NCI-H82 treated with DMSO at 0.1 percent for 48 hours (cell line): ENCODE data around the gene NYAP1.
"Not testable (repeated sequence)": the region's sequence is repeated elsewhere in the genome, so short reads cannot be mapped to it uniquely, and the experiment has no call there.

Experiments used
- DNase-seq: peaks from one replicate; lab custom pipeline; 2025; ENCODE audit not compliant: unreplicated experiment; lab: John Stamatoyannopoulos, UW

NYAP1 gene

DNA sequence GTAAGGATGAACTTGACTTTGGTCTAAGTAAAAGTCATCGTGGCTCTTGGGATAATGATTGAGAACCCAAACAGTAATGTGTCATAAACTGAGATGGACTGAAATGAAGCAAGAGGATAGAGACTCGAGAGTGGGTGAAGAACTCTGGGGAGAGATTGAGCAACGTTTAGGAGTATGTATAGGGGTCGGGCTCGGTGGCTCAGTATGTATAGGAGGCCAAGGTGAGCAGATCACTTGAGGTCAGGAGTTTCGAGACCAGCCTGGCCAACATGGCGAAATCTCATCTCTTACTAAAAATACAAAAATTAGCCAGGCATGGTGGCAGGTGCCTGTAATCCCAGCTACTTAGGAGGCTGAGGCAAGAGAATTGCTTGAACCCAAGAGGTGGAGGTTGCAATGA, 57.6 kb downstream of the NYAP1 start:
- not testable (repeated sequence) for DNase-seq

DNA sequence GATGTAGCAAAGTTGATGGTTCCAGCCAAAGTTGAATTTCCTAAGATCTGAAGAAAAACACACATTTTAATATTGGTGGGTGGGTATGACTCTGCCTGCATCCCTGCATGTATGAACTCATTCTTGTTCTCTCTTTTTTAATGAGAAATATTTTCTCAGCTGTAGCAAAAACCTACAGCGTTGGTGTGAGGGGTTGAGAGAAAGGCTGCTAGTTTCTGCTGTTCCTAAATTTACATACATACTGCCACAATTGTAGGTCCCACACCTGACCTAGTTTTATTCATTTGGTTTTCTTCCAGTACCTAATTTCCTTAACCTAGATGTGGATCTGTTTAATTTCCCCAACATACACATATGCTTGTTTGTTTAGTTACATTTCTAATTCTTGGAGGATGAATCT, 59.9 kb downstream of the NYAP1 start:
- DNase-seq, result no peak

DNA sequence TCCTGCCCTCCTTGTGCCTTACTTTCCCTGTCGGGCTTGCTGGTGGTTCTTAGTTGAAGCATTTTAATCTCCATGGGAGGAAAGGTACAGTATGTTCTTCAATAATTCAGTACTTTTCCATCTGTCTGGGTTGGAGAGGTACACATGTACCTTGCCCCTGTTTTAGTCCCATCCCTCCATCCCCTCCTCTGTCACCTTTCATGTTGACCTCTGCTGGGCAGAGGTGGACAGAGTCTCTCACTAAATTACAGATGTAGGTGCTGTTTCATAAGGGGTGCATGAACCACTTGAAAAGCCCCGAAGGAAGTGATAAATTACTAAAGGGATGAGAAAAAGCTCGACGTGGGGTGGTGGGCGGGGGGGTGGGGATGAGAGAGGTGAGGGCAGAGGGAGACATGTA, 60.7 kb downstream of the NYAP1 start:
- no peak for DNase-seq
